ENCODE measurements around the gene UPF3A. TPM values are rescaled to one million over a fixed set of nuclear protein-coding genes. Genes with fewer than 3 reads are reported as not detected.
A peak's percentile ranks its signal among the peaks of the same experiment; 100 is the strongest.

UPF3A gene
- total RNA-seq, 2 experiments from 2014 or later: 36.9 to 38.7 TPM

DNA sequence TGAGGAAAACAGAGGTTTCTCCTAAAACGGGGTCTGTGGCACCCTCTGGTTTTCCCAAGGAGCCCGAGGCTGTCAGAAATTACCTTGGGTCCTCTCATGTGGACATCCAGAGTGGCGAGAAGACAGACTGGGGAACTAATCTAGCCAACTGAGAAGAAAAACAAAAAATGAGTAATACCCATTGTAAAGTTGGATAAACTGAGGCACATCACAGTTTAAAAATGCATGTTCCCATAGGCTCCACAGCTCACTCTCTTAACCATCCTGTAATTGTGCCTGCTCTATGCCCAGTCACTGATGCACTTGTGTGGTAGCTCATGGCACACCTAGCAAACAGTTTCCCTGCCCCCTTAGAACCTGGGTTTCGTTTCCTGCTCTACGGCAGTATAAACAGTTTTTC, 15.2 kb upstream of the UPF3A start:
- no peaks in the 10 kb centered on the region for H3K27me3 Mint-ChIP-seq (ENCODE audit: low read depth)
- peaks cover 50% of the 10 kb centered on the region for H3K36me3 Mint-ChIP-seq (ENCODE audit: low read depth)
- H3K4me1 Mint-ChIP-seq (ENCODE audit: low read depth): peaks cover 20% of the 10 kb centered on the region
- DNase-seq: no peak
- H3K4me3 Mint-ChIP-seq: no peak overlapping the region
- intact Hi-C loops (cut with micrococcal nuclease): no loop called here
- H3K9me3 Mint-ChIP-seq: no peaks in the 10 kb centered on the region
- CTCF ChIA-PET: interaction anchor here (0.6 kb wide), 1 partner anchor 88 kb away, joined by 3 read pairs; no protein-coding TSS in a partner anchor
- H3K27ac Mint-ChIP-seq: no peak overlapping the region

GRCh38 chr13:114268344-114269280, 12.8 kb upstream of the UPF3A start:
- no peak for DNase-seq
- H3K4me1 Mint-ChIP-seq (ENCODE audit: low read depth): peaks cover 10% of the 10 kb centered on the region
- no peaks in the 10 kb centered on the region for H3K27me3 Mint-ChIP-seq (ENCODE audit: low read depth)
- no peaks in the 10 kb centered on the region for H3K9me3 Mint-ChIP-seq
- no peak overlapping the region for H3K4me3 Mint-ChIP-seq
- CTCF ChIA-PET: no interaction called here
- H3K27ac Mint-ChIP-seq: peak overlapping the region; percentile 44
- H3K36me3 Mint-ChIP-seq (ENCODE audit: low read depth): peaks cover 52% of the 10 kb centered on the region
- intact Hi-C loops (cut with micrococcal nuclease): no loop called here

- peaks cover 9% of the 10 kb centered on the region for H3K4me1 Mint-ChIP-seq (ENCODE audit: low read depth)
- intact Hi-C loops (cut with micrococcal nuclease): no loop called here
- H3K27me3 Mint-ChIP-seq (ENCODE audit: low read depth): no peaks in the 10 kb centered on the region
- no peak overlapping the region for H3K4me3 Mint-ChIP-seq
- no peaks in the 10 kb centered on the region for H3K9me3 Mint-ChIP-seq
- CTCF ChIA-PET: no interaction called here
- H3K36me3 Mint-ChIP-seq (ENCODE audit: low read depth): peaks cover 51% of the 10 kb centered on the region
- no peak for DNase-seq
- H3K27ac Mint-ChIP-seq: peak overlapping the region; percentile 44
Observed at GRCh38 chr13:114269281-114269770, 12.1 kb upstream of the UPF3A start.

GRCh38 chr13:114272977-114273376, 8.4 kb upstream of the UPF3A start:
- H3K27me3 Mint-ChIP-seq (ENCODE audit: low read depth): no peaks in the 10 kb centered on the region
- H3K27ac Mint-ChIP-seq: no peak overlapping the region
- H3K36me3 Mint-ChIP-seq (ENCODE audit: low read depth): peaks cover 33% of the 10 kb centered on the region
- intact Hi-C loops (cut with micrococcal nuclease): no loop called here
- no peaks in the 10 kb centered on the region for H3K9me3 Mint-ChIP-seq
- no peak overlapping the region for H3K4me3 Mint-ChIP-seq
- peaks cover 8% of the 10 kb centered on the region for H3K4me1 Mint-ChIP-seq (ENCODE audit: low read depth)
- no peak for DNase-seq
- CTCF ChIA-PET: no interaction called here

DNA sequence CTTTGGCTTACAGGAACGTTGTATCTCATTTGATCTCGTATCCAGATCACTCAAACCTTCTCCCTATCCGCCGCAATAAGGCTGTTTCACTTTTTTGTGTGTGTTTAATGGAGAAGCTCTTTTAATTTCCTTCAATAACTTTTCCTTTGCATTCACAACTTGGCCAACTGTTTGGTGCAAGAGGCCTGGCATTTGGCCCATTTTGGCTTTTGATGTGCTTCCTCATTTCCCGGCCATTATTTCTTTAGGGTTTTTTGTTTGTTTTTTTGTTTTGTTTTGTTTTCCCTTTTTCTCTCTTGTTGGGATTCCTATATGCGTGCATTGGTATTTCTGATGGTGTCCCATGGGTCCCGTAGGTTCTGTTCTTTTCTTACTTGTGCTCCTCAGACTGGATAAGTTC, 6.1 kb upstream of the UPF3A start:
- peaks cover 17% of the 10 kb centered on the region for H3K4me1 Mint-ChIP-seq (ENCODE audit: low read depth)
- H3K27me3 Mint-ChIP-seq (ENCODE audit: low read depth): no peaks in the 10 kb centered on the region
- H3K4me3 Mint-ChIP-seq: no peak overlapping the region
- peaks cover 24% of the 10 kb centered on the region for H3K36me3 Mint-ChIP-seq (ENCODE audit: low read depth)
- no peaks in the 10 kb centered on the region for H3K9me3 Mint-ChIP-seq
- H3K27ac Mint-ChIP-seq: no peak overlapping the region
- CTCF ChIA-PET: interaction anchor here (0.9 kb wide), 1 partner anchor 29 kb away, joined by 5 read pairs; no protein-coding TSS in a partner anchor
- DNase-seq: no peak
- intact Hi-C loops (cut with micrococcal nuclease): no loop called here

DNA sequence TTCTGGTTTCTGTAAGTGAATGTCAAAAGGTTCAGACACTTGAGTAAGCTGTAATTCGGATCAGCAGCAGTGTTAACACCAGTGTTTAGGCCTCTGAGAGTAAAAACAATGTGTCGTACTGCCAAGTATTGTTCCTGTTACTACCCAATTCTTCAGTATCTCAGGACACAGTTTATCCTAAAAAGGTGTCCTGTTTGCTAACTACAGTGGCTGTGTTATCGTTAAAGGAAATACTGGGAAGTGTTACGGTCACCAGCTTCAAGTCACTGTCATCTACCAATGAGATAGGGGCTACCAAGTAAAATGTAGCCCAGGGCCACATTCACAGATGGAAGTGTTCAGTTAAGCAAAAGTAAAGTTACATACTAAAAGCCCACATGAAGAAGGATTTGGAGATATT, 2.3 kb upstream of the UPF3A start:
- CTCF ChIA-PET: interaction anchor here (0.8 to 1.3 kb wide), 4 partner anchors 30 to 60 kb away, joined by 3 to 4 read pairs (median 3); partner anchors contain the start of gene CDC16

GRCh38 chr13:114279758-114280355, 1.5 kb upstream of the UPF3A start:
- Mint-ChIP-seq H3K27ac (peak overlapping the region; percentile 98), H3K9me3 (no peaks in the 10 kb centered on the region), H3K4me1 (ENCODE audit: low read depth) (peaks cover 41% of the 10 kb centered on the region), H3K27me3 (ENCODE audit: low read depth) (no peaks in the 10 kb centered on the region), H3K36me3 (ENCODE audit: low read depth) (peaks cover 21% of the 10 kb centered on the region), H3K4me3 (peak overlapping the region; percentile 60)
- CTCF ChIA-PET: interaction anchor here (1.0 to 1.3 kb wide), 3 partner anchors 43 to 59 kb away, joined by 3 to 4 read pairs (median 3); partner anchors contain the start of gene CDC16
- peak; percentile 10 for DNase-seq
- intact Hi-C loops (cut with micrococcal nuclease): loop anchor here (1.0 kb wide), 2 partner anchors 45 to 60 kb away; no protein-coding TSS in a partner anchor

More for the DNA sequence above, 2.3 kb upstream of the UPF3A start:
- Mint-ChIP-seq H3K4me3 (no peak overlapping the region), H3K27me3 (ENCODE audit: low read depth) (no peaks in the 10 kb centered on the region), H3K9me3 (no peaks in the 10 kb centered on the region), H3K4me1 (ENCODE audit: low read depth) (peaks cover 37% of the 10 kb centered on the region), H3K27ac (peak overlapping the region; percentile 98), H3K36me3 (ENCODE audit: low read depth) (peaks cover 18% of the 10 kb centered on the region)
- intact Hi-C loops (cut with micrococcal nuclease): no loop called here
- DNase-seq: no peak

- DNase-seq: peak; percentile 47
- H3K4me1 Mint-ChIP-seq (ENCODE audit: low read depth): peaks cover 46% of the 10 kb centered on the region
- no peaks in the 10 kb centered on the region for H3K27me3 Mint-ChIP-seq (ENCODE audit: low read depth)
- H3K36me3 Mint-ChIP-seq (ENCODE audit: low read depth): peaks cover 29% of the 10 kb centered on the region
- H3K4me3 Mint-ChIP-seq: peak overlapping the region; percentile 91
- intact Hi-C loops (cut with micrococcal nuclease): no loop called here
- CTCF ChIA-PET: interaction anchor here (1.0 kb wide), 2 partner anchors 55 to 59 kb away, joined by 3 to 5 read pairs; no protein-coding TSS in a partner anchor
- peak overlapping the region; percentile 89 for H3K27ac Mint-ChIP-seq
- H3K9me3 Mint-ChIP-seq: no peaks in the 10 kb centered on the region
Observed at GRCh38 chr13:114282041-114282670, 755 bp downstream of the UPF3A start.

- CTCF ChIA-PET: no interaction called here
- no peak for DNase-seq
- peaks cover 33% of the 10 kb centered on the region for H3K36me3 Mint-ChIP-seq (ENCODE audit: low read depth)
- H3K4me1 Mint-ChIP-seq (ENCODE audit: low read depth): peaks cover 43% of the 10 kb centered on the region
- H3K4me3 Mint-ChIP-seq: peak overlapping the region; percentile 13
- no peaks in the 10 kb centered on the region for H3K9me3 Mint-ChIP-seq
- no peaks in the 10 kb centered on the region for H3K27me3 Mint-ChIP-seq (ENCODE audit: low read depth)
- no peak overlapping the region for H3K27ac Mint-ChIP-seq
- intact Hi-C loops (cut with micrococcal nuclease): no loop called here
Observed at GRCh38 chr13:114283576-114283975, 2.2 kb downstream of the UPF3A start.

DNA sequence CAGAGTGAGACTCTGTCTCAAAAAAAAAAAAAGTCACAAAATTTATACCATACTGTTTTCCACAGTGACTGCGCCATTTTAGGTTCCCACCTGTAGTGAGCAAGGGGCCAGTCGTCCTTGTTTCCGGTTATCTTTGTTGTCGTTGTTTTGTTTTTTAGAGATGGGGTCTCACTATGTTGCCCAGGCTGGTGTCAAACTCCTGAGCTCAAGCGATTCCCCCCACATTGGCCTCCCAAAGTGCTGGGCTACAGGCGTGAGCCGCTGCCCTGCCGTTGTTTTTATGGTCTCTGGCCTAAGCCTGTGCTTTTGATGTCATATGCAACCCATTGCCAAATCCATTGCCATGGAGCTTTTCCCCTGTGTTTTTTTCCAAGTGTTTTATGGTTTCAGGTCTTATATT, 3.3 kb downstream of the UPF3A start:
- CTCF ChIA-PET: no interaction called here
- peaks cover 37% of the 10 kb centered on the region for H3K36me3 Mint-ChIP-seq (ENCODE audit: low read depth)
- H3K4me3 Mint-ChIP-seq: no peak overlapping the region
- H3K4me1 Mint-ChIP-seq (ENCODE audit: low read depth): peaks cover 34% of the 10 kb centered on the region
- intact Hi-C loops (cut with micrococcal nuclease): no loop called here
- H3K9me3 Mint-ChIP-seq: no peaks in the 10 kb centered on the region
- H3K27me3 Mint-ChIP-seq (ENCODE audit: low read depth): no peaks in the 10 kb centered on the region
- no peak overlapping the region for H3K27ac Mint-ChIP-seq
- no peak for DNase-seq

GRCh38 chr13:114285166-114285808, 3.9 kb downstream of the UPF3A start:
- H3K4me1 Mint-ChIP-seq (ENCODE audit: low read depth): peaks cover 29% of the 10 kb centered on the region
- CTCF ChIA-PET: no interaction called here
- intact Hi-C loops (cut with micrococcal nuclease): no loop called here
- DNase-seq: no peak
- no peaks in the 10 kb centered on the region for H3K9me3 Mint-ChIP-seq
- H3K27me3 Mint-ChIP-seq (ENCODE audit: low read depth): no peaks in the 10 kb centered on the region
- no peak overlapping the region for H3K27ac Mint-ChIP-seq
- H3K4me3 Mint-ChIP-seq: no peak overlapping the region
- H3K36me3 Mint-ChIP-seq (ENCODE audit: low read depth): peaks cover 40% of the 10 kb centered on the region

DNA sequence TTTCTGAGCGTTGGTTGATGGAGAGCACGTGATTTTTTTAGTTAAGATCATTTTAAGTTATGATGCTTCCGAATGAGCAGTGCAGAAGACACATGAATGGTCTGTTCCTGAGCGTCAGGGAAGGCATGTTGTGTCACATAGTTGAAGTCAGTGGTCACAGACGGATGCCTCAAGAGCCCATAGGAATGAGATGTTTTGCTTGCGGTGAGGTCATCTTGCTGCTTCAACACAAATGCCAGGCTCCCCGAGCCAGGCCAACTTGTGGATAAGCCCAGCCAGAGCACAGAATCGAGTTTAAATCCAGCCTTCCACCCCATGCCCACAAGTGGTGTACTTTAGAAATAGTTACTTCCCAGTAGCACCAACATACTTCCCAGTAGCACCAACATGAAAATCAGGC, 5.4 kb downstream of the UPF3A start:
- intact Hi-C loops (cut with micrococcal nuclease): no loop called here
- Mint-ChIP-seq H3K9me3 (no peaks in the 10 kb centered on the region), H3K27ac (no peak overlapping the region), H3K36me3 (ENCODE audit: low read depth) (peaks cover 46% of the 10 kb centered on the region), H3K4me1 (ENCODE audit: low read depth) (peaks cover 24% of the 10 kb centered on the region), H3K4me3 (no peak overlapping the region), H3K27me3 (ENCODE audit: low read depth) (no peaks in the 10 kb centered on the region)
- CTCF ChIA-PET: no interaction called here
- no peak for DNase-seq

All from activated naive CD4-positive, alpha-beta T cell treated with anti-CD3 and anti-CD28 coated beads for 36 hours (primary cell).